GM21529 (cell line): ENCODE data around the gene BCL2.
A peak's percentile ranks its signal among the peaks of the same experiment; 100 is the strongest.

Source experiments
- ATAC-seq: cut with Tn5 transposase; IDR thresholded peaks from one replicate; pipeline ENCODE4 v1.9.1; 2021; ENCODE audit not compliant: unreplicated experiment

The BCL2 gene

DNA sequence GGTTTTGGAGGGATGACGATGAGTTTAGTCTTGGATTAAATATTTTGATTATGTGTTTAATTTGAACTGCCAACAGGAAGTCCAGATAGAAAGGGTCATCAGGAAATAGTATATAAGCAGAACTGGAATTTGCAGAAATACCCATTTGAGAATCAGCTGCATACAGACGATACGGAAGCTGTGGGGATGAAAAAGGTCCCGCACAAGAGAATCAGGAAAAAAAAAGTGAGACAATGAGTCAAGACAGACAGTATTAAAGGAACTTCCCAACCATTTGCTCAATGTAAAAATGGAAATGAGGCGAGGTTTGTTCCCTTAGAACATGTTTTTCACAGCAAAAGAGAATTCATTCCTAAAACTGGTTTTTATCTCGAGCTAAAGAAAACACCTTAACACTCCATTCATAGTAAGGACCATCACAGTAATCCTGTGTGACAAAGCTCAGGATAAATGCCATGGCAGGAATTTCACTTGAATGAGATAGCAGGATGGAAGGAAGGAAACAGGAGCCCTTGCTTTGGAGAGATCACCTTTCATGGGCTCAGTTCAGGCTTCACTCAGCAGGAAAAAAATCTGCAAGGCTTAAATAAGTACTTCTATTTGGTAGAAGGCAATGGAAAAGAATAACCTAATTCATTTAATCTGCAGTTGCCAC is 29.3 kb downstream of the BCL2 start:
- no peak for ATAC-seq

DNA sequence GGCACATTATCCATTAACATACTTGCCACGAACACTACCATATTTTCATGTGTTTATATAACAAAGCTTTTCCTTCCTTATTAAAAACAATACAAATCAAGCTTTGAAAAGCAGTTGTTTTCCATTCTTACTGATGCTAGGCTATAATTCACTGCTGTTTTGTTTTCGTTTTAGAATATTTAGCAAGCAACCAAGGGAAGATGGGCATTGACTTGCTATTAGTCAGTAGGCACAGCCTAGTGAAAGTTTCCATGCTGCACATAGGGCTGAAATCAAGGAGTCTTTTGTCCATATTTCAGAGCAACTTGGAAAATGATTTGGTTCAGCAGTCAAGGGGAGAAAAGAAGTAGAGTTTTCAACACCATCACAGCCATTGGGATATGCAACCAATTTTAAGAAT is 31.3 kb downstream of the BCL2 start:
- ATAC-seq: no peak

DNA sequence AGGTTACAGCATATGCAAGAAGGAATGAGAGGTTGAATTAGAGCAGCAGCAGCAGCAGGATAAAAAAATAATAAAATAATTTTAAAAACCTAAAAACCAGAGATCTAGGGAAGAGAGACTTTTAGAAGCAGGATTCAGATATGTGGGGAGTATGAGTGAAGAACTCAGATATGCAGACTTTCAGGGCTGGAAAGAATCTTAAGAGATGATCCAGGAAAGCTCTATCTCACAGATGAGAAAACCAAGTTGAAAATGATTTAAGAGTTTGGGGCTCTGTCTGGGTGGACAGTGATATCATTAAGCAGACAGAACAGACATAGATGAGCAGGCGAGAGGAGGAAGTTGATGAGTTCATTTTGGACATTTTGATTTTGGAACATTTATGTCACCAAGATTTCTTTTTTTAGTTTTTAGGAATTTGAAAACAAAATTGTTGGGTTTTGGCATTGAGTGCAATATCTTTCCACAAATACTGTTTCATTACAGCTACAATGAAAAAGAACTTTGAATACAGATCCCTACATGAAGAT is 31.8 kb downstream of the BCL2 start:
- no peak for ATAC-seq

DNA sequence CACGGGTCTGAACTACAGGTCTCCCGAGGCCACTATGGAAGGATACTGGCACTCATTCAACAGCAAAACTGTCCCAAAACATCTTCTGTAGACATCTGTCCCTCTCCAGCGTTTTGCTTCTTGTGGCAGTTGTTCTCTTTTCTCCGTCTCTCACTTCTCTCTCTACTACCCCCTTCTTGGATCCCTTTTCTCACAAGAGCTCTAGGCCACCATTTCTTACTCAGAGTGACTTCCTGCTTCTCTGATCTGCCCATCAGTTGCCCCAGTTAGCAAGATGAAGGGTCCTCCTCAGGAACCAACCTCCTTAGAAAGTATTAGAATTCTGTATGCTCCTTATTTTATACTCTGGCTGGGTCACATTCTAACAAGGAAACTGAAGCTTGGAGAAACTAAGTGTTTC is 32.6 kb downstream of the BCL2 start:
- no peak for ATAC-seq

DNA sequence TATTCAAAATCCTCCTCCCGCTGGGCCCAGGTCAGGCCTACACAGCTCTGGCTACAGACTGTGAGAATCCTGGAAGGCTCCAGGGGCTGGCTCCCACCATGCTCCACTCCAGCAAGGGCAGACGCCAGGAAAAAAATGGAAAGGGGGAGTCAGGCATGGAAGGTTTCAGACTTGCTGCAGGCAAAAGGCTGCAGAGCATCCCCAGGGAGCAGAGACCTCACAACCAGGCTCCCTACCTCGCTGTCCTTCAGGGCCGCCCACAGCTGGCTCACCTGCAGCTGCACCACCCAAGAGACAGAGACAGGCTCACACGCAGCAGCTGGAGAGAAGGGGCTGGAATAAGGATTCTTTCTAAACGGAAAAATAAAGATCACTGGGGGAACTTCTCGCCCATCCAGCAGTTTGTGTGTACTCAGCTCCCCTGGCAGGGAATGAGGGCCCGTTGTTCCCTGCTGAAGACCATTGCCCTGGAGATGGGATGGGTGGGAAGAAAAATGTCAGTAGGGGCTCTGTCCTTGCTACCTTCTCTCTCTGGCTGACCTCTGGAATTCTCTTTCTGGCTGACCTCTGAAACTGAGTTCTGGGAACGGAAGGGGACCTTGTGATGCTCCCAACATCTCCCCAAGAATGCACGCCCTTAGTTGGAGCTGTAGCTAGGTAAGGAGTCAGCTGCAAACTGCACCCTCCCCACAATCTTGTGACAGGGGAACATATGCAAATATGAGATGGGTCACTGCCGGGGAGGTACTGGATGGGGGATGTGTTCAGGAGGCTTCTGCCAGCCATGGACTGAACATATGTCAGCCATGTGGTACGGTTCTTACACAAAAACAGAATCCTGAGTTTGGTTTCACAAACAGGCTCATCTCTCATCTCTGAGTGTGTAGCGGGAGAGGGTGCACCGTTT is 34.5 kb downstream of the BCL2 start:
- peak; percentile 97 for ATAC-seq

DNA sequence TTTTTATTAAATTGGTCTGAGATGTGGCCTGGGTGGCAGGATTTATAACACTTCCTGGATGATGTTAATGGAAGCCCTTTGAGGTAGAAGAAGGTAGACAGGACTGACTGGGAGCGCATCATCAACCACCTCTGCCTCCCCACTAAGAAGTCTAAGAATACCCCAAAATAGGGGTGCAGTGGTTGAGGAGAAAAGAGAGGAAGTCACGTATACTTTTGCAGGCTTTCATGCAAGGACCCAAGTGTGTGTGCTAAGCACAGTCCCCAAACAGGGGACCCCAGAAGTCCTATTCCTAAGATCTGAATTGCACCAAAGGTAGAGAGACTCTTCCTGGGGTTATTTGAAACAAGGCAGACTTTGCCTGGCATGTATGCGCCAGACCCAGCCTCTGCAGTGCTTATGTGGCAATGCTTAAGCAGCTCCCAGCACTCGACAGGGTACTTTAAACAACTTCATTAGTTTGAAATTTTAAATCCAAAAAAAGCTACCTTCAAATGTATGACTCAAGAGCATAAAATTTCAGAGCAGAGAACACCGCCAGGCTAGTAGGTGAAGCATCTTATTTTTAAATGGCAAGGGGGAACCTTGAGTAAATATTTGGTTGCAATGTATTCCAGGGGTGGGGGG is 35.3 kb downstream of the BCL2 start:
- no peak for ATAC-seq

DNA sequence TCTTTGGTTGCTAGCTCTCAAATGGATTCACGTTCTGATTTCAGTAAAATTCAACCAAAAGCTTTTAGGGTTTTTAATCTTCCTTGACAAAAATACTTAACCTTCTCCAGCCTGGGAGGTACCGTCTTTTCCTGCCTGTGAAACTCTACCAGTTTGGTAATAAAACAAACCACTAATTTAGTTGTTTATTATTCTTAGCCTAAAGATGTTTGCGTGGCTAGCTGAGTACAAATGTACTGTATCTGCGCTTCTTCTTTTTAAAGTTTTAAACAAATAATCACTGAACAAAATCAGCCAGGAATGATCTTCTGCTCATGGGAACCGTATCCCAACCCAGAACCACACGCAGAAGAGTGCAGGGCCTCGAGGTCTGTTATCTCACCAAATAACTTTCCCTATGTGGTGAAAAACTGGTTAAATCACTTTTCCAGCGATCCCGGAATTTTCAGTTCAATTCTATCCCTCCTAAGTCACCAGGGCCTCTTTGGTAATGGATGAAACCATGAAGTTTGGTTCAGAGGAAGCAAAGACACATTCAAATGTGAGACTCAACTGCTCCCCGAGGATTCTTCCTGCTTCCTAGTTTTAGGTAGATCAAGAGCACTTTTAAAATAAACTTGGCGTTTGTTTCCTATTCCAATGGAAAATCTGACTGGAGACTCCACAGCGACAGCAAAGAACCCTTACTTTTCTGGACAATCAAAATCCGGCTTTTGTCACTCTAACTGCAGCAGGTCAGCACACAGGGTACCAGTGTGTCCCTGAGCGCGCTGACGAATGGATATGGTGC is 36.1 kb downstream of the BCL2 start:
- ATAC-seq: no peak

DNA sequence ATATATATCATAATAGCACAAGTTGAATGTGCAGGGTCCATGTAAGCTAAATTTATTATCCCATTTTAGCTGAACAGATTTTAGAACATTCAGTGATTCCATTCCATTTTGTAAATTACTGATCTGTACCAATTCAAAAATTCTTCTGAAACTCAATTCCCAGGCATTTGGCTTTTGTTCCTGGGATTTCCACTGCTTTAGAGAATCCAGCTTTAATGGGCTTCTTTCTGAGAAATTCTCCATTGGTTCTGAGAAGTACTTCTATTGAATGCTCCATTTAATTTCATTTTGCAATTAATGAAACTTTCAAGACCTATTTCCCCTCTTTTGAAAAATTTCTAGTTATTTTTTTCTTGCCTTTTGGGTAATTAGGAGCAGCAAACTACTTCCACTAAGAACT is 36.8 kb downstream of the BCL2 start:
- ATAC-seq: no peak

DNA sequence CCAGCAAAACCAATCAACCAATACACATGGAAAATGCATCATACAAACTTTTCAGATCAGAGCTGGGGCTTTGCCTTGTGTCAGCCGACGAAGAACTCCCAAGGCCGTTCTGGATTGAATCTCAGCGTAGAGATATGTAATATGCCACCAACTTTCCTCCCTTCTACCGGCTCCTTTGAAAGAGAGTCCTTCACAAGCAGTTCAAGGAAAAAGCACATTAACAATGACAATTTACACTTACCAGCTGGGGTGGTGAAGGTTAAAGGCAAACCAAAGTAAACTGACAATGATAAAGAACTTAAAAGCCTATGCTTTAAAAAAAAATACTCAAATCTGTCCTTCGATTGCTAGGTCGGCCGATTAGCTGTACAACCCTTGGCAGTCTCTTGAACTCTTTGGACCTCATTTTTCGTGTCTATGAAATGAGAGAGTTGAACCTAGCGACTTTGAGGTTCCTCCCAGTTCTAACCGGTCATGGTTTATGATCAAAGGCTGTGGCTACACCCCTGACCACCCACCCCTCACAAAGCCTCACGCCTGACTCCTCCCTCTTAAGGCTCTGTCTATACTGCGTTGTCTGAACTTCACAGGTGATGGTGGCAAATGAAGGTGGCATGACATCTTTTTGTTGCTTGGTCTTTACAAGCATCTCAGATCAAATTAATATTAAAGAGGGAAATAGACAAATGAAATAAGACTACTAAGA is 46.2 kb downstream of the BCL2 start:
- ATAC-seq: no peak

DNA sequence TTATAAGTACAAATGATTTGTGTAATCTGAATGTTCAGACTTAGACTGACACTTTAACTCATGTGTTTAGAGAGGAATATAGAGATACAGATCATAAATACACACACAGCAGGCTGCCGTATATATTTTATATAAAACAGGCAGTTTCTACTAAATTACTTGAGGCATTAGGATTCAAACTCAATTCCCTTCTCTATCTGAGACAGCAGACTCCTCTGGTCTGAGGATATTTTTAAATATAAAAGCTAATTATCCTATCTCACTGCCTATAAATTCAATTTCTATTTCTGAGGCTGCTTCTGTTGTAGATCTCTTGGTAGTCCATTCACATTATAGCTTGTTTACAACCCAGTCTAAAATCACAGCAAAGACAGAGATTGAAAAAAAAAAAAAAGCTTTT is 46.9 kb downstream of the BCL2 start:
- no peak for ATAC-seq

DNA sequence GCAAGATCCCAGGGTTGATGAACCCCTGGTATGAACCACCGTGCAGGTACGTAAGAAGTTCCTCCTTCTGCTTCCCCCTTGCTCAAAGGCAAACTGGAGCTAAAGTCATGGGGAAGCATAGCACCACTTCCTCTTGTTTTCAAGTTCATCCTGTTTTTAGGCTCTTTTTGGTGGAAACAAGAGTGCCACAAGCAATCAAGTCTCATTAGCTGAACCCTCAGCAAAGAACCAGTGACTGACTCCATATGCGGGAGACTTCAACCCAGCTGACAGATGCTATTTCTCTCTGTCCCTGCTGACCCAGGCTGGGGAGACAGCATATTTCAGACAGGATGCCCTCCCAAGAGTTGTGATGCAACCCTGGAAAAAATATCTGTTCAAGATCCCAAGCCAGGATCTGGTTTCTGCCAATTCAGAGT is 47.7 kb downstream of the BCL2 start:
- ATAC-seq: no peak

DNA sequence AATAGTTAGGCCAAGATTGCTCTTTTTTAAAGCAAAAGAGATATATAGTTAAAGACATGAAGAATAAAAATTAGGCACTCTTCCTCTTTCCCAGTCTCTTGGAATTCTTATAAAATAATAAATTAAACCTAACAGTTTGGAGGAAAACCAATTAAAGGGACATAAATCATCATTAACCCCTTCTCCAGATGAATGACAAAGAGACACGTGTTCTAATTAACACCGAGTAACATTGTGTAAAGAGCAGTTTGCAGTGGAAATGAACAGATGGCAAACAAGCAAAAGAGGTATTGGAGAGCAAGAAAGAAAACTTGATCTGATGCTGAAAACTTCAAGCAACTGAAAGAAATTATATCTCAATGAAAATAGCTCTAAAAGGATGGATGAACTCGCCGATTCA is 48.4 kb downstream of the BCL2 start:
- no peak for ATAC-seq

DNA sequence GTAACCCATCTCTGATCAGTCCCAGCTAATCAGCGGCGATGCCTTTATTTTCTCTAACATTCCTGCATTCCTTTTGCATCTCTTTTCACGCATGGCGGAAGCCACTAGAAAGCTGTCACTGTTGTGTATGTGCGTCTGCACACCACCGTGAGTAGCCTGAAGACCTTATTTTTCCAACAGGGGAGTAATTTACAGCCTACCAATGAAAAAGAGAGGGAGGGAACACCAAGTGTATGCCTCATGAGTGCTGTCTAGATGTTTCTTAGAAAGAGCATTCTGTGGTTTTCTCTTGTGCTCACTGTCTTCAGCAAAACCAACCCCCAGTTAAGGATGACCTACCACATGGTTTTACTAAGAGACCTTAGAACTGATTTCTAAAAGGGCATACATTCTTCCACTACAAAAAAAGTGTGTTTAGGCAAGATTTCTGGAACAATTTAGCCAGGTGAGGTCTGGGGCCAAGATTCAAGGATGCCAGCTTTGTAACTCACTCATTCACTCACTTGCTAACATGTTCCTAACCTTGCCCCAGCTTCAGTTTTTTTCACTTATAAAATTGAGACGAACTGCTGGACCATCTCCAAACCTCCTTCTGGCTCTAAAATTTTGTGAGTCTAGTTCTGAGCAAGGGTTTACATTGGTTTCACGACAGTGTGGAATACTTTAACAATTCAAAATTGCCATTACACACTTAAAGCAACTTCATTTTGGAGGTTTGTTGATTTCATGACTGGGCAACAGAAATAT is 51.4 kb downstream of the BCL2 start:
- peak; percentile 75 for ATAC-seq

DNA sequence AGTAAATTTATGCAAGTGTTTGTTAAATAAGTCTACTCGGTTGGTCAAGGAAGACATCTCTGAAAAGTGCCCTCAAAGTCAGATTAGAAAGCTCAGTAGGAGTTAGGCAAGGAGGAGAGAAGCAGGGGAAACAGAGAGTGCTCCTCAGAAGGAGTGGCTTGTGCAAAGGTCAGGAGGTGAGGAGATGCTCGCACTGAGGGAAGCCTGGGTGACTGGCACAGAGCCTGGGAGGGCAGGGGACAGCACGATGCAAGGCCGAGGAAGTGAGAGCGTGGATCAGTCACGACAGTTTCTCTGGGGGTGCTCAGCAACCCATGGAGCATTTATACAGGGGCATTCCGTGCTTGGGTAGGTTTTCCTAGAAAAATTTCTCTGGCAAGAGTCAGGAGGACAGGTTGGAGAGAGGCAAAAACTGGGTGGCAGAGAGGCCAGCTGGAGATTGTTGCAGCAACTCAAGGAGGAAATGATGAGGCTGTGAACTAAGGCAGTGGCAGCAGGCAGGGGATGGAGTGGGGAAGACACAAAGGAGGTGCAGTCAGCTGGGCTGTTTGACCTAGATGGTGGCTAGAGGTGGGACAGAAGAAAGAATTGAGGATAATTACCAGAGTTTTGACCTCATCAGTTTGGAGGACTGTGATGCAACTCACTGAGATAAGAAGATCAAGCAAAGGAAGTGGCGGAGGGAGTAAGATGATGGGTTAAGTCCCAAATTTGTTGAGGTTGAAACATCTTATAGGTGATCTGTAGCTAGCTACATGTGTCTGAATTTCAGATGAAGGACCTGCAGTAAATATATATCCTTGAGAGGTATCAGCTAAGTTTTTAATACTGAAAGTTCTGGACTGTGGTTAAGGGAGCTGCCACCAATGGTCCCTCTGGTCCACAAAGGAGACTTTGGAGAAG is 52.4 kb downstream of the BCL2 start:
- ATAC-seq: no peak

DNA sequence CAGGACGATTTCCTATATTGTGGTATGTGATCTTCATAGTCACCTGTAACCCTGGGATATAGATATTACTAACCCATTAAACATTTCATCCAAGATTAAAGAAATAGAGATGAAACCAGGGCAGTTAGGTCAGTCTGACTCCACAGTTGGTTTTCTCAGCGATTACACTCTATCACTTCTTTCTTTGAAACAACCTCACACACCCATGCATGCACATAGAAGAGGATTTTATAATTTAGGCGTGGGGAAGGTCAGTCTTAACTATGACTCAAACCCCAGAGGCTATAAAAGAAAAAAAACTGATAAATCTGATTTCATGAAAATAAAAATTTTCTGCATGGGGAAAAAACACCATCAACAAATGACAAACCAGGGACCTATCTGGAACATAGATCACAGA is 54.2 kb downstream of the BCL2 start:
- no peak for ATAC-seq

DNA sequence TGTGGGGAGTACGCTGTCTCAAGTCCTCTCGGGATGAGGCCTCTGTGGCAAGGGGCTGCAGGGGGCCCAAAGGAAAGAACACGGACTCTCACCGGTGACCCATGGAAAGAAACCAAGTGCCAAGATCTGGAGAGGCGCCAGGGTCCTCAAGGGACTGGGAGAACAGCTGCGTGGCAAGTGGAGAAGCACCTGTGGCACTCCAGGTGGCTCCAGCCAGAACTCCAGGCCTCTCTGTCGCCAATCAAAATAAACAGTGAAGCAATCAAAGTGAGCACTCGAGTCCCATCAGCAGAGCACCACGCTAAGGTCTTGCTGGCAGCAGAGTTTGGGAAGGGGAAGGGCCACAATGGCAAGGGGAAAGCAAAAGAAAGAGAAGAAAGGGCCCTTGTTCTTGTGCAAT is 54.7 kb downstream of the BCL2 start:
- ATAC-seq: no peak

DNA sequence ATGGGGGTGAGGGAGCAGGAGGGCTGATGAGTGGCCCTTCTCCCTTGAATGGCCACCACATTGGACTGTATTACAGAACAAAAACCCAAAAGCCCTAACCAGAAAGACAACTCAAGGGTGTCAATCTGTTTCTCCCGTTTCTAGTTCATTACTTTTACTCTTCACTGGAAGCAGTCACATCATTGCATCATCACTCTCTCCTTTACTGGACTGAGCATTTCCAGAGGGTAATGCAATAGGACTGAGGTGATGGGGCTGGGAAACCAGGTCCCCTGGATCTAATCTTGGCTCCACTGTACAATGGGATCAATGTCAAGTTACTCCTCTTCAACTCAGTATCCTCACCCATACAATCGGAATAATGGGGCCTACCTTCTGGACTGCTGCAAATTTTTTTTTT is 56.1 kb downstream of the BCL2 start:
- no peak for ATAC-seq
